Calu3 (cell line): Measurements from ENCODE around the gene PLET1. TPM values are rescaled to one million over a fixed set of nuclear protein-coding genes. Genes with fewer than 3 reads are reported as not detected.

Source experiments
- BruUV-seq: library from RNA; stranded (reverse); fragments of 400-500 nt; replicated peaks from 2 replicates; lab custom pipeline; 2021; lab: Mats Ljungman, UMichigan
- CTCF ChIA-PET: fragments of 300-600 bp; sonication (Branson Sonifier 250); formaldehyde crosslinking; loops from one replicate; lab custom pipeline; 2022; ENCODE audit warnings: antibody characterized with exemption; lab: Charles Lee
- DNase-seq: peaks from one replicate; pipeline ENCODE4 v3.0.0; 2022
- H3K27ac Mint-ChIP-seq: one replicate; pipeline ENCODE4 v1.8.0; 2022; ENCODE audit warnings: mixed read lengths; ENCODE audit not compliant: unreplicated experiment
- H3K27me3 Mint-ChIP-seq: one replicate; pipeline ENCODE4 v1.8.0; 2022; ENCODE audit warnings: mixed read lengths; ENCODE audit not compliant: unreplicated experiment
- H3K36me3 Mint-ChIP-seq: one replicate; pipeline ENCODE4 v1.8.0; 2022; ENCODE audit warnings: mild to moderate bottlenecking, moderate library complexity, mixed read lengths; ENCODE audit not compliant: insufficient read depth, unreplicated experiment
- H3K4me1 Mint-ChIP-seq: one replicate; pipeline ENCODE4 v1.8.0; 2022; ENCODE audit warnings: mild to moderate bottlenecking, low read depth, mixed read lengths; ENCODE audit not compliant: unreplicated experiment
- H3K4me3 Mint-ChIP-seq: one replicate; pipeline ENCODE4 v1.8.0; 2022; ENCODE audit warnings: mild to moderate bottlenecking, low read depth, moderate library complexity, mixed read lengths; ENCODE audit not compliant: unreplicated experiment
- H3K9me3 Mint-ChIP-seq: one replicate; pipeline ENCODE4 v1.8.0; 2022; ENCODE audit warnings: low read depth, mixed read lengths; ENCODE audit not compliant: unreplicated experiment
- intact Hi-C: fragments of 100-400 bp; cut with micrococcal nuclease; formaldehyde crosslinking; loops from one replicate; pipeline ENCODE4 v1.10.0; 2022; ENCODE audit not compliant: unreplicated experiment
- total RNA-seq: library from RNA; stranded (reverse); gene quantifications from 2 replicates; pipeline ENCODE4 v1.2.3, GENCODE V29; 2022
- TF ChIP-seq, protein P1 (sequence below): fragments of 200-600 bp; IDR thresholded peaks from one replicate; pipeline ENCODE4 v1.8.0; 2022; ENCODE audit warnings: antibody characterized with exemption; ENCODE audit not compliant: unreplicated experiment

The PLET1 gene
- total RNA-seq, 1 experiment from 2014 or later, result not detected

- TF ChIP-seq, protein P1, sequence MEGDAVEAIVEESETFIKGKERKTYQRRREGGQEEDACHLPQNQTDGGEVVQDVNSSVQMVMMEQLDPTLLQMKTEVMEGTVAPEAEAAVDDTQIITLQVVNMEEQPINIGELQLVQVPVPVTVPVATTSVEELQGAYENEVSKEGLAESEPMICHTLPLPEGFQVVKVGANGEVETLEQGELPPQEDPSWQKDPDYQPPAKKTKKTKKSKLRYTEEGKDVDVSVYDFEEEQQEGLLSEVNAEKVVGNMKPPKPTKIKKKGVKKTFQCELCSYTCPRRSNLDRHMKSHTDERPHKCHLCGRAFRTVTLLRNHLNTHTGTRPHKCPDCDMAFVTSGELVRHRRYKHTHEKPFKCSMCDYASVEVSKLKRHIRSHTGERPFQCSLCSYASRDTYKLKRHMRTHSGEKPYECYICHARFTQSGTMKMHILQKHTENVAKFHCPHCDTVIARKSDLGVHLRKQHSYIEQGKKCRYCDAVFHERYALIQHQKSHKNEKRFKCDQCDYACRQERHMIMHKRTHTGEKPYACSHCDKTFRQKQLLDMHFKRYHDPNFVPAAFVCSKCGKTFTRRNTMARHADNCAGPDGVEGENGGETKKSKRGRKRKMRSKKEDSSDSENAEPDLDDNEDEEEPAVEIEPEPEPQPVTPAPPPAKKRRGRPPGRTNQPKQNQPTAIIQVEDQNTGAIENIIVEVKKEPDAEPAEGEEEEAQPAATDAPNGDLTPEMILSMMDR, result no peak
- no TSS peak for BruUV-seq
- CTCF ChIA-PET, result no interaction called here
- Mint-ChIP-seq H3K4me3 (no peak overlapping the region), H3K36me3 (peaks cover 5% of the 10 kb centered on the region), H3K4me1 (no peaks in the 10 kb centered on the region), H3K9me3 (peaks cover 12% of the 10 kb centered on the region), H3K27ac (no peak overlapping the region), H3K27me3 (no peaks in the 10 kb centered on the region)
- DNase-seq, result no peak
- intact Hi-C loops, result no loop called here
These were observed 13.5 kb downstream of the PLET1 start for GRCh38 chr11:112247201-112247600.

- CTCF ChIA-PET, result no interaction called here
- Mint-ChIP-seq H3K27me3 (no peaks in the 10 kb centered on the region), H3K4me1 (no peaks in the 10 kb centered on the region), H3K9me3 (peaks cover 14% of the 10 kb centered on the region), H3K27ac (no peak overlapping the region), H3K36me3 (peaks cover 13% of the 10 kb centered on the region), H3K4me3 (no peak overlapping the region)
- no TSS peak for BruUV-seq
- intact Hi-C loops, result no loop called here
- TF ChIP-seq, protein P1, result no peak
- DNase-seq, result no peak
These were observed 19.2 kb downstream of the PLET1 start for GRCh38 chr11:112241486-112241885.

DNA sequence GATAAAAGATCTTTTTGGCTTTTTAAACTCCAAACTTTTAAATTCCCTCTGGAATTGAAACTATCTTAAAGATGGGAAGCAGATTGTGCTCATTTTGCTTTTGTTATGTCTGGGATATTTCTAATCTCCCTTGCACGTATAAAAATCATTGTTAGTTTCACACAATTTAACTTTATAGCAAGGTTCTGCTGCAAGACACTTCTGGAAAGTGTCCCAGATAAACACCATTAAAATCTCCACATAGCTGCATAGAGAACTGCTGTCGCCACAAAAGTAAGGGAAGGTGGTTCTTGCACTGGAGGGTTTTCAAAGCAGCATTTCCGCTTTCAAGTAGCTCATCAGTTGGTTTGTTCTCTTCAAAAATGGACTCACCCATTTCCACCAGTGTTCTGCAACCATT lies 22.6 kb downstream of the PLET1 start:
- DNase-seq, result no peak
- no peak overlapping the region for H3K4me3 Mint-ChIP-seq
- H3K9me3 Mint-ChIP-seq, result peaks cover 2% of the 10 kb centered on the region
- peaks cover 13% of the 10 kb centered on the region for H3K36me3 Mint-ChIP-seq
- intact Hi-C loops, result no loop called here
- no peak overlapping the region for H3K27ac Mint-ChIP-seq
- H3K4me1 Mint-ChIP-seq, result no peaks in the 10 kb centered on the region
- CTCF ChIA-PET, result no interaction called here
- BruUV-seq, result no TSS peak
- TF ChIP-seq, protein P1, result no peak
- no peaks in the 10 kb centered on the region for H3K27me3 Mint-ChIP-seq

DNA sequence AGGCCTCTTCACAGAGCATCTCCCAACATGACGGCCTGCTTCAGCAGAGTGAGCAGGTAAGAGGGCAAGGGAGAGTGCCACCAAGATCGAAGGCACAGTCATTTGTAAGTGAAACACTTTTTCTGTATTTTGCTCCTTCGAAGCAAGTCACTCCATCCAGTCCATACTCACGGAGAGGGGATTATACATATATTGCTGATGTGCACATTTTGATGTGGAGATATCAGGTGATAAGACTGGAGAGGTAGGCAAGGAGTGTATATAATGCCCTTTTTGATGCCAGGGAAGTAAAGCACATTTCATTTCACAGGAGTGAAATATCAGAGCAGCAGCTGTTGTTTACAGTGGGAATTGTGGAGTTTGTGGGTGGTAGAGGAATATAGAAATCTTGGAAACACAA lies 23.2 kb downstream of the PLET1 start:
- Mint-ChIP-seq H3K36me3 (peaks cover 10% of the 10 kb centered on the region), H3K9me3 (peaks cover 2% of the 10 kb centered on the region), H3K27ac (no peak overlapping the region), H3K27me3 (no peaks in the 10 kb centered on the region), H3K4me3 (no peak overlapping the region), H3K4me1 (no peaks in the 10 kb centered on the region)
- intact Hi-C loops, result no loop called here
- CTCF ChIA-PET, result no interaction called here
- no peak for DNase-seq
- no TSS peak for BruUV-seq
- TF ChIP-seq, protein P1, result no peak
